COR-L47 (cell line): ENCODE data around the gene KNCN.

Source experiments
- DNase-seq: peaks from one replicate; lab custom pipeline; 2025; lab: John Stamatoyannopoulos, UW

The KNCN gene

DNA sequence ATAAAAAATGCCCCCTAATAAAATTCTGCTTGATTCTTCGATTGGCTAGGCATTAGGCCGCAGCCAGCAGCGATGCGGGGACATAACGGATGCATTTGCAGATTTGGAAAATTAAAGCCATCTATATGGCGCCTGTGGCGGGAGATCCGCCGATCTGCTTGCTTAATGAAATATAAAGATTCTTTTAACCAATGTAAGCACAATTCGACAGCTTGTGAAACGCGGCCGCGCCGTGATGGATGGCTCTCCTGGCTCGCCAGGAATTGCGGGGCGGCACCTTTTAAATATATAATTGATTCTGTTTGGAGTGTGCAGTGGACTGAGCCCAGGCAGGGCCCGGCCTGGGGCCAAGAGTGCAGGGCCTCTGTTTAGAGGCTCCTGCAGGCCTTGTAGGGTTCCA is 53.8 kb downstream of the KNCN start:
- no peak for DNase-seq

DNA sequence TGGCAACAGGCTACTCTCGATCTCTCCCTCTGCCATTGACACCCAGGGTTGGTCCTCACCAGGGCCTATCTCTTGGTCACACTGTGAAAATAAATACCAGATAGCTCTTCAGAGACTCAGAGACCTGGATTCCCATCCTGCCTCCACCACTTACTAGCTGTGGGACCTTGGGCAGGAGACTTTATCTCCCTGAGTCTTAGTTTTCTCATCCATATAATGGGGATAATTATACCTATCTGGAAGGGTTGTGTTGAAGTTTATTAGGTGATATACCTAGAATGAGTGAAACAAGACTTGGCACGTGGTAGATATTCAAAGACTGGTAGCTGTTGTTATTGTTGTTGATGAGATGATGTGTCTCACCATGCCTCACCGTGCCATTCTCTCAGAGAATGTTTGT is 54.4 kb downstream of the KNCN start:
- DNase-seq: no peak

DNA sequence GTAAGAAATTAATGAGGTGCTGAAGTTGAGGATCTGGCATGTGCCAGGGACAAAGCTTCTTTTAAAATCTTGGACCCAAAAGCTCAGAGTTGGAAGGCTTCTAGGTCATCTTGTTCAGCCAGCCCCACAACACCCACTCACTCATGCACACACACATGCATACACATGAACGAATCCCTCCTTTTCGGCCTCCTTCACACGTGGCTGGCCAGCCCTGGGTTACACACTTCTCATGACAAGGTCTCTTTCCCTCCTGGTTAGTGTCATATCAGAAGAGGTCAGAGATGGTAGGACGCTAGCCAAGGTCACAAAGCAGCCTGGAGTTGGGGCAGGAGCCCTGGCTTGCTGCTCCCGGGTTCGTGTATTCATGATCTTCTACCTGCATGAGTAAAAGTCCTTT is 54.9 kb downstream of the KNCN start:
- DNase-seq: no peak

DNA sequence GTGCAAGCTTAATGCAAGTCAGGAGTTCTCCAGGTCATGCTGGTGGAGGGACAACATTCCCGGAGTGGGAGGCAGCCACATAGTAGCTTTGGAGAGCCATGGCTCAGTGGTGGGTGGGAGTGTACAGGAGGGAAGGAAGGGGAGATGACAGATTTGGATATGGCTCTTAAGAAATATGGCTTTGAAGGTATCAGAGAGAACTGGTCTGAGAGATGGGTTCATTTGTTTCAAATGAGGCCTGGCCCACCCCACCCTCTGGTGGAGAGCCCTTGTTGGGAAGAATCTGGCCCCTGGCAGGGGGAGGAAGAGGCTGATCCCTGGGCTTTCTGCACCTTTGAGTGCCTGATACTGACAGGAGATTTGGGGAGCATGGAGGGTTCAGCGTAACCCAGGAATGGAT is 55.7 kb downstream of the KNCN start:
- DNase-seq: no peak
